Sigmoid colon (tissue), 4 donors: ENCODE results near the gene CKAP5.

Source experiments
- CTCF ChIP-seq, 4 experiments: fragments of 450-650 bp in 3 of 4; fragments of 200-600 bp in 1 of 4; IDR thresholded peaks; one replicate each; pipeline ENCODE4 v1.5.1; 2016 to 2019; ENCODE audit warnings: antibody characterized with exemption in 4 of 4, mild to moderate bottlenecking in 3 of 4, moderate library complexity in 2 of 4
- EP300 ChIP-seq, 4 donors: sonication (generic); formaldehyde crosslinking; IDR thresholded peaks; one replicate each; pipeline ENCODE4 v1.6.1; 2017; ENCODE audit warnings: antibody characterized with exemption in 4 of 4

GRCh38 chr11:46838501-46838900 is 7.6 kb downstream of the CKAP5 start:
- TF ChIP-seq CTCF (IDR thresholded peaks at IDR 0.05): no peak
- no peak for TF ChIP-seq EP300 (IDR thresholded peaks at IDR 0.05)
